ENCODE results near the gene SLC27A2.

GRCh38 chr15:50145451-50145872 lies 36.5 kb upstream of the SLC27A2 start:
- TF ChIP-seq CTCF (IDR thresholded peaks at IDR 0.05): peak; percentile 58
- no peak for TF ChIP-seq EZH2phosphoT487 (IDR thresholded peaks at IDR 0.05)

Measured in neural progenitor cell (in vitro differentiated cells).